NCI-H82 (cell line): ENCODE measurements around the gene NXT1.
"Not testable (repeated sequence)": the region's sequence is repeated elsewhere in the genome, so short reads cannot be mapped to it uniquely, and the experiment has no call there.

ENCODE experiments used
- DNase-seq: peaks from one replicate; lab custom pipeline; 2025; lab: John Stamatoyannopoulos, UW

NXT1 gene

GRCh38 chr20:23331450-23332350 lies 18.9 kb upstream of the NXT1 start:
- DNase-seq = no peak

GRCh38 chr20:23332467-23332866 lies 18.1 kb upstream of the NXT1 start:
- DNase-seq = no peak

- DNase-seq = no peak
Observed at GRCh38 chr20:23334111-23334510, 16.5 kb upstream of the NXT1 start.

- DNase-seq = no peak
Observed at GRCh38 chr20:23335521-23335920, 15.1 kb upstream of the NXT1 start.

GRCh38 chr20:23336476-23336875 lies 14.1 kb upstream of the NXT1 start:
- DNase-seq = no peak

- no peak for DNase-seq
Observed at GRCh38 chr20:23337312-23337711, 13.3 kb upstream of the NXT1 start.

GRCh38 chr20:23339986-23340385 lies 10.6 kb upstream of the NXT1 start:
- no peak for DNase-seq

GRCh38 chr20:23340524-23340923 lies 10.1 kb upstream of the NXT1 start:
- DNase-seq = peak; percentile 79

- DNase-seq = no peak
Observed at GRCh38 chr20:23341073-23341472, 9.5 kb upstream of the NXT1 start.

- no peak for DNase-seq
Observed at GRCh38 chr20:23343590-23343989, 7.0 kb upstream of the NXT1 start.

- DNase-seq = no peak
Observed at GRCh38 chr20:23344336-23344735, 6.3 kb upstream of the NXT1 start.

GRCh38 chr20:23346002-23346401 lies 4.6 kb upstream of the NXT1 start:
- DNase-seq = no peak

GRCh38 chr20:23347791-23348190 lies 2.8 kb upstream of the NXT1 start:
- no peak for DNase-seq

GRCh38 chr20:23348510-23348909 lies 2.1 kb upstream of the NXT1 start:
- not testable (repeated sequence) for DNase-seq

- peak; percentile 84 for DNase-seq
Observed at GRCh38 chr20:23349338-23350195, 1.0 kb upstream of the NXT1 start.

GRCh38 chr20:23350904-23351838 lies 580 bp downstream of the NXT1 start:
- DNase-seq = peak; percentile 73

GRCh38 chr20:23356203-23356602 lies 5.6 kb downstream of the NXT1 start:
- peak; percentile 73 for DNase-seq

GRCh38 chr20:23357767-23358562 lies 7.4 kb downstream of the NXT1 start:
- peak; percentile 100 for DNase-seq

GRCh38 chr20:23358563-23358906 lies 7.9 kb downstream of the NXT1 start:
- no peak for DNase-seq

GRCh38 chr20:23358923-23359593 lies 8.5 kb downstream of the NXT1 start:
- peak; percentile 47 for DNase-seq

- no peak for DNase-seq
Observed at GRCh38 chr20:23360531-23360930, 9.9 kb downstream of the NXT1 start.
